SK-N-SH treated with all-trans-retinoic acid at 6 μM for 48 hours (cell line): ENCODE measurements around the gene LPP.

Source experiments
- ATAC-seq: fragments of 200-7000 bp; cut with Tn5 transposase; 3 replicates; pipeline ENCODE4 v1.9.1; 2020; ENCODE audit warnings: mild to moderate bottlenecking, moderate library complexity
- BACH2 ChIP-seq: fragments of 250-450 bp; sonication (Bioruptor Pico); IDR thresholded peaks from 2 replicates; pipeline ENCODE4 v1.9.0; 2021; ENCODE audit warnings: mild to moderate bottlenecking, borderline replicate concordance
- CREB5 ChIP-seq: fragments of 250-450 bp; sonication (Bioruptor Pico); IDR thresholded peaks from 2 replicates; pipeline ENCODE4 v1.5.1; 2020; ENCODE audit warnings: low read depth, mild to moderate bottlenecking, moderate library complexity
- CSRNP3 ChIP-seq: fragments of 250-450 bp; sonication (Bioruptor Pico); IDR thresholded peaks from 2 replicates; pipeline ENCODE4 v1.5.1; 2021; ENCODE audit warnings: mild to moderate bottlenecking, moderate library complexity
- ESRRG ChIP-seq: fragments of 250-450 bp; sonication (Bioruptor Pico); IDR thresholded peaks from 2 replicates; pipeline ENCODE4 v1.6.1; 2021; ENCODE audit warnings: mild to moderate bottlenecking
- GLIS3 ChIP-seq: fragments of 250-450 bp; sonication (Bioruptor Pico); IDR thresholded peaks from 2 replicates; pipeline ENCODE4 v1.5.0; 2020; ENCODE audit warnings: mild to moderate bottlenecking, moderate library complexity
- ISL1 ChIP-seq: fragments of 250-450 bp; sonication (Bioruptor Pico); IDR thresholded peaks from 2 replicates; pipeline ENCODE4 v2.1.2; 2022; ENCODE audit warnings: mild to moderate bottlenecking, moderate library complexity
- OSR1 ChIP-seq: fragments of 250-450 bp; sonication (Bioruptor Pico); IDR thresholded peaks from 2 replicates; pipeline ENCODE4 v1.8.0; 2022; ENCODE audit warnings: moderate library complexity, mild to moderate bottlenecking, inconsistent platforms
- PATZ1 ChIP-seq: fragments of 250-450 bp; sonication (Bioruptor Pico); IDR thresholded peaks from 2 replicates; pipeline ENCODE4 v1.8.0; 2020; ENCODE audit warnings: mild to moderate bottlenecking, moderate library complexity, borderline replicate concordance
- POU6F1 ChIP-seq: fragments of 250-450 bp; sonication (Bioruptor Pico); IDR thresholded peaks from 2 replicates; pipeline ENCODE4 v1.8.0; 2021; ENCODE audit warnings: low read depth, mild to moderate bottlenecking, moderate library complexity, borderline replicate concordance
- PPARA ChIP-seq: fragments of 250-450 bp; sonication (Bioruptor Pico); IDR thresholded peaks from 2 replicates; pipeline ENCODE4 v1.5.0; 2020; ENCODE audit warnings: mild to moderate bottlenecking, borderline replicate concordance
- RARB ChIP-seq: fragments of 250-450 bp; sonication (Bioruptor Pico); IDR thresholded peaks from 2 replicates; pipeline ENCODE4 v1.8.0; 2021; ENCODE audit warnings: mild to moderate bottlenecking, moderate library complexity
- SNAI2 ChIP-seq: fragments of 250-450 bp; sonication (Bioruptor Pico); IDR thresholded peaks from 2 replicates; pipeline ENCODE4 v1.5.0; 2020; ENCODE audit warnings: mild to moderate bottlenecking, moderate library complexity
- TCF4 ChIP-seq: fragments of 250-450 bp; sonication (Bioruptor Pico); IDR thresholded peaks from 2 replicates; pipeline ENCODE4 v1.8.0; 2021; ENCODE audit warnings: mild to moderate bottlenecking, moderate library complexity, borderline replicate concordance
- TSHZ2 ChIP-seq: fragments of 250-450 bp; sonication (Bioruptor Pico); IDR thresholded peaks from 2 replicates; pipeline ENCODE4 v1.5.0; 2020; ENCODE audit warnings: mild to moderate bottlenecking, moderate library complexity
- ZC3H10 ChIP-seq: fragments of 250-450 bp; sonication (Bioruptor Pico); IDR thresholded peaks from 2 replicates; pipeline ENCODE4 v1.5.1; 2021; ENCODE audit warnings: mild to moderate bottlenecking, moderate library complexity
- ZFP3 ChIP-seq: fragments of 250-450 bp; sonication (Bioruptor Pico); IDR thresholded peaks from 2 replicates; pipeline ENCODE4 v1.5.0; 2020; ENCODE audit warnings: mild to moderate bottlenecking, moderate library complexity
- ZFP30 ChIP-seq: fragments of 450-650 bp; formaldehyde crosslinking; IDR thresholded peaks from 2 replicates; pipeline ENCODE4 v1.5.0; 2022; ENCODE audit warnings: mild to moderate bottlenecking, moderate library complexity
- ZNF8 ChIP-seq: fragments of 450-650 bp; formaldehyde crosslinking; IDR thresholded peaks from 2 replicates; pipeline ENCODE4 v1.5.0; 2020; ENCODE audit warnings: mild to moderate bottlenecking, moderate library complexity

The LPP gene

GRCh38 chr3:188174317-188175044, 20.5 kb downstream of the LPP start (continued):
- no peak for TF ChIP-seq CREB5 (CRISPR knock-in tag)
- no peak for TF ChIP-seq RARB (CRISPR knock-in tag)
- TF ChIP-seq, all 23 proteins: peak for 0

- no peak for ATAC-seq
- TF ChIP-seq PPARA (no peak), ZFP30 (CRISPR knock-in tag) (no peak), TSHZ2 (CRISPR knock-in tag) (no peak), ZFP3 (CRISPR knock-in tag) (no peak), GLIS3 (CRISPR knock-in tag) (no peak), BACH2 (CRISPR knock-in tag) (no peak), RARB (CRISPR knock-in tag) (no peak), ZNF8 (CRISPR knock-in tag) (no peak), OSR1 (CRISPR knock-in tag) (no peak), POU6F1 (CRISPR knock-in tag) (no peak), ESRRG (no peak)
Measured at GRCh38 chr3:188176476-188176875, 22.5 kb downstream of the LPP start.

- TF ChIP-seq CSRNP3 (CRISPR knock-in tag) (no peak), SNAI2 (CRISPR knock-in tag) (no peak), TCF4 (no peak), PATZ1 (CRISPR knock-in tag) (no peak)
- ATAC-seq: no peak
Measured at GRCh38 chr3:188176884-188177283, 22.9 kb downstream of the LPP start.

GRCh38 chr3:188177721-188178120, 23.8 kb downstream of the LPP start:
- ATAC-seq: no peak
- TF ChIP-seq GLIS3 (CRISPR knock-in tag) (no peak), PPARA (no peak), ZNF8 (CRISPR knock-in tag) (no peak), ISL1 (CRISPR knock-in tag) (no peak), CREB5 (CRISPR knock-in tag) (no peak), ZC3H10 (CRISPR knock-in tag) (no peak), ZFP3 (CRISPR knock-in tag) (no peak), ESRRG (no peak), RARB (CRISPR knock-in tag) (no peak), TSHZ2 (CRISPR knock-in tag) (no peak), SNAI2 (CRISPR knock-in tag) (no peak)
